Mesendoderm (in vitro differentiated cells): ENCODE data around the gene LRRFIP1.

Source experiments
- DNase-seq: peaks from one replicate; pipeline ENCODE4 v3.0.0; 2013
- H2AK5ac ChIP-seq: 2 replicates; pipeline ENCODE4 v1.6.1; 2013; ENCODE audit warnings: low read length, inconsistent platforms
- H2BK120ac ChIP-seq: 2 replicates; pipeline ENCODE4 v1.6.1; 2013; ENCODE audit warnings: low read depth, mild to moderate bottlenecking, low read length, moderate library complexity, mixed read lengths
- H2BK15ac ChIP-seq: replicated peaks from 2 replicates; pipeline ENCODE4 v1.6.1; 2013; ENCODE audit warnings: low read depth, mild to moderate bottlenecking, moderate library complexity
- H2BK5ac ChIP-seq: 2 replicates; pipeline ENCODE4 v1.6.1; 2013; ENCODE audit warnings: low read length, inconsistent platforms
- H3K18ac ChIP-seq: 2 replicates; pipeline ENCODE4 v1.6.1; 2013; ENCODE audit warnings: mild to moderate bottlenecking, low read length, mixed read lengths
- H3K23ac ChIP-seq: one replicate; pipeline ENCODE4 v1.6.1; 2013; ENCODE audit warnings: low read length
- H3K27ac ChIP-seq: 2 replicates; pipeline ENCODE4 v1.5.1; 2013; ENCODE audit warnings: low read depth, mild to moderate bottlenecking, inconsistent platforms, low read length, moderate library complexity
- H3K27me3 ChIP-seq: 2 replicates; pipeline ENCODE4 v1.6.1; 2013; ENCODE audit warnings: low read length, control low read depth, mild to moderate bottlenecking, inconsistent platforms; ENCODE audit not compliant: insufficient read depth, poor library complexity
- H3K36me3 ChIP-seq: 2 replicates; pipeline ENCODE4 v1.6.1; 2013; ENCODE audit warnings: low read length, inconsistent platforms; ENCODE audit not compliant: control insufficient read depth, insufficient read depth
- H3K4ac ChIP-seq: one replicate; pipeline ENCODE4 v1.6.1; 2013; ENCODE audit warnings: low read depth, mild to moderate bottlenecking, low read length, moderate library complexity
- H3K4me1 ChIP-seq: 2 replicates; pipeline ENCODE4 v1.6.1; 2013; ENCODE audit warnings: low read depth, low read length, inconsistent platforms; ENCODE audit not compliant: control insufficient read depth
- H3K4me2 ChIP-seq: 2 replicates; pipeline ENCODE4 v1.6.1; 2013; ENCODE audit warnings: low read length
- H3K4me3 ChIP-seq: 2 replicates; pipeline ENCODE4 v1.5.1; 2013; ENCODE audit warnings: mild to moderate bottlenecking, low read length
- H3K56ac ChIP-seq: one replicate; pipeline ENCODE4 v1.6.1; 2013; ENCODE audit warnings: low read length
- H3K79me1 ChIP-seq: 2 replicates; pipeline ENCODE4 v1.6.1; 2013; ENCODE audit warnings: low read length, inconsistent platforms
- H3K79me2 ChIP-seq: 2 replicates; pipeline ENCODE4 v1.6.1; 2013; ENCODE audit warnings: mild to moderate bottlenecking, low read length; ENCODE audit not compliant: control insufficient read depth, insufficient read depth
- H3K9ac ChIP-seq: 2 replicates; pipeline ENCODE4 v1.6.1; 2013; ENCODE audit warnings: low read length, inconsistent platforms
- H4K5ac ChIP-seq: one replicate; pipeline ENCODE4 v1.6.1; 2013; ENCODE audit warnings: low read length
- H4K8ac ChIP-seq: one replicate; pipeline ENCODE4 v1.6.1; 2013; ENCODE audit warnings: low read depth, mild to moderate bottlenecking, control low read depth, low read length, moderate library complexity
- WGBS: extraction: QIAGEN DNeasy Blood & Tissue Kit; methylation state at CpG from one replicate; pipeline ENCODE4 v1.1.7; 2013; ENCODE audit warnings: low lambda C conversion rate, missing lambda C conversion rate; ENCODE audit not compliant: insufficient coverage; ENCODE audit errors: extremely low coverage; 5-methylcytosine and 5-hydroxymethylcytosine counted together

The LRRFIP1 gene

DNA sequence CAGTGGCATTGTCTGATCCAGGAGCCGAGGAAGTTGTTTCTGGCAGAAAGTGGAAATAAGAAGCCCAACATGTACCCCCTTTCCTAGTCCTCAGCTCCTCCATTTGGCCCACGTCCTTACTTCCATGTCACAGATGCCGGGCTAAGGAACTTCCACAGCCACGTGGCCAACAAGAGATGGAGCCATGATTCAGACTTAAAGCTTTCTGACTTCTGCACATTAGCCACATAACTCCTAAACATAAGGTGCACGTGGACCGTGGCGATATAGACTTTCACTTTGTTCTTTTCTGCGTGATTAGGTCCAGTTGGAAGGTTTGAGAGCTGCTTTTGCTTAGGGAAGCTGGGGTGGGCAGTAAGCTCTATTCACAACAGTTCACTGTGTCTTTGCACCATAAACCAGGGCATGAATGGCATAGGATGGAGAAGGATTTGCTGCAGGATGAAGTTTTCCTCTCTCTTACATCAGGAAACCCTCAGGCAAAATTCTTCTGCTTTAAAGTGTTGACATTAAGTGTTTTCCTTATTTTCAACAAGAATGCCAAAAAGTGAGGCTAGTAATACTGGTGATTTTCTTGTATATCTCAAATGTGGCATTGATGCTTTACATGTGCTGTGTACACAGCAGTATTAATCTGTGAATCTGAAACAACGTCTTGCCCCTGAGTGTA, 109.9 kb downstream of the LRRFIP1 start:
- no peak overlapping the region for H4K5ac ChIP-seq
- H2BK5ac ChIP-seq: no peak overlapping the region
- no peak overlapping the region for H3K27ac ChIP-seq
- H3K9ac ChIP-seq: no peak overlapping the region
- H3K27me3 ChIP-seq: no peaks in the 10 kb centered on the region
- no peak overlapping the region for H3K56ac ChIP-seq
- no peak overlapping the region for H3K23ac ChIP-seq
- no peak overlapping the region for H2AK5ac ChIP-seq
- no peak overlapping the region for H2BK15ac ChIP-seq
- H3K79me2 ChIP-seq: peaks cover 11% of the 10 kb centered on the region
- no peak overlapping the region for H3K4ac ChIP-seq
- no peak overlapping the region for H2BK120ac ChIP-seq
- H3K4me2 ChIP-seq: no peak overlapping the region
- H3K18ac ChIP-seq: no peak overlapping the region
- H3K36me3 ChIP-seq: no peaks in the 10 kb centered on the region
- peaks cover 24% of the 10 kb centered on the region for H3K79me1 ChIP-seq
- peaks cover 7% of the 10 kb centered on the region for H3K4me1 ChIP-seq
- H4K8ac ChIP-seq: no peak overlapping the region
- H3K4me3 ChIP-seq: no peak overlapping the region
- WGBS: no CpG with 5 or more reads among the region's 9 CpGs
- DNase-seq: no peak

DNA sequence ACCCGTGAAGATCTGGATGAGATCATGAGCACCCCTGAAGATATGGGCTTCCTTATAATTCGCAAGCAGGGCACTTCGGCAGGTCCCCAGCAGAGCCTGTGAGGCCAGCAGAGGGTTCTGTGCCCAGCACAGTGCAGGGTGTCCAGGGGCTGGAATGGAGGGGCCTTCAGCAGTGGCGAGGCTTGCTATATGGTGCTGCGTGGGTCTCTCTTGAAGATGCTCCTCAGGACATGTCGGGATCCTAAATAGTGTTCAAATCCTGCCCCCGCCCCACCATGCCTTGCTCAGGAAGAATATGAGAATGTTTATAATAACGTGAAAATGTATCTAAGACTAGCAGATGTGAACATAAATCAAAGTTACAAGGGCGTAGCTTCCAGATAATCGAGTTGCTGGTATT, 110.9 kb downstream of the LRRFIP1 start:
- Histone ChIP-seq H3K36me3 (no peaks in the 10 kb centered on the region), H3K4ac (no peak overlapping the region), H4K8ac (no peak overlapping the region), H2AK5ac (no peak overlapping the region), H3K9ac (no peak overlapping the region), H3K79me2 (peaks cover 11% of the 10 kb centered on the region), H3K56ac (no peak overlapping the region), H3K18ac (no peak overlapping the region), H3K27me3 (no peaks in the 10 kb centered on the region), H3K4me3 (no peak overlapping the region), H2BK5ac (no peak overlapping the region), H2BK120ac (no peak overlapping the region), H3K27ac (no peak overlapping the region), H3K79me1 (peaks cover 24% of the 10 kb centered on the region), H3K23ac (no peak overlapping the region), H4K5ac (no peak overlapping the region), H3K4me1 (peaks cover 3% of the 10 kb centered on the region), H2BK15ac (no peak overlapping the region), H3K4me2 (no peak overlapping the region)
- WGBS: no CpG with 5 or more reads among the region's 10 CpGs
- no peak for DNase-seq

DNA sequence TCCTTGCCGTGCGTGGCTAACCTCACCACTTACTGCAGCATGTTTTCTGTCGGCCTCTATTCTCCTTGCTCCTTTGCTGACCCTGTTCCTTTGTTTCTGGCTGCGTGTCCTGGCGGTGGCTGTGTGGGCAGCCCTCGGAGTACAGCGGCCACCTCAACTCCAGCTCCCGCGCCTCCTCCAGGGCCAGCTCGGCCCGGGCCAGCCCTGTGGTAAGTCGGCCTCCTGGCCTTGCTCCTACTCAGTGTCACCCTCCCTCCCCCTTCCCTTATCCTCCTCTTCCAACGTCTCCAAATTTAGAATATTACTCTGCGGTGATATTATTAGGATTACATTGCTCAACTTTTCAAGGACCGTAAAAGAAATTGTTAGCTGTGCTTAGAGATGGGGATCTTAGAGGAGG, 111.7 kb downstream of the LRRFIP1 start:
- H3K56ac ChIP-seq: no peak overlapping the region
- H4K8ac ChIP-seq: no peak overlapping the region
- H2BK5ac ChIP-seq: no peak overlapping the region
- no peaks in the 10 kb centered on the region for H3K27me3 ChIP-seq
- H3K4me3 ChIP-seq: no peak overlapping the region
- H3K79me1 ChIP-seq: peaks cover 27% of the 10 kb centered on the region
- no peak overlapping the region for H4K5ac ChIP-seq
- H3K36me3 ChIP-seq: no peaks in the 10 kb centered on the region
- H3K9ac ChIP-seq: no peak overlapping the region
- no peak overlapping the region for H2AK5ac ChIP-seq
- peaks cover 3% of the 10 kb centered on the region for H3K4me1 ChIP-seq
- no peak overlapping the region for H3K4ac ChIP-seq
- WGBS: no CpG with 5 or more reads among the region's 15 CpGs
- no peak overlapping the region for H2BK15ac ChIP-seq
- H3K79me2 ChIP-seq: peaks cover 11% of the 10 kb centered on the region
- no peak overlapping the region for H3K27ac ChIP-seq
- no peak overlapping the region for H3K23ac ChIP-seq
- no peak overlapping the region for H2BK120ac ChIP-seq
- H3K4me2 ChIP-seq: no peak overlapping the region
- no peak overlapping the region for H3K18ac ChIP-seq
- DNase-seq: no peak

DNA sequence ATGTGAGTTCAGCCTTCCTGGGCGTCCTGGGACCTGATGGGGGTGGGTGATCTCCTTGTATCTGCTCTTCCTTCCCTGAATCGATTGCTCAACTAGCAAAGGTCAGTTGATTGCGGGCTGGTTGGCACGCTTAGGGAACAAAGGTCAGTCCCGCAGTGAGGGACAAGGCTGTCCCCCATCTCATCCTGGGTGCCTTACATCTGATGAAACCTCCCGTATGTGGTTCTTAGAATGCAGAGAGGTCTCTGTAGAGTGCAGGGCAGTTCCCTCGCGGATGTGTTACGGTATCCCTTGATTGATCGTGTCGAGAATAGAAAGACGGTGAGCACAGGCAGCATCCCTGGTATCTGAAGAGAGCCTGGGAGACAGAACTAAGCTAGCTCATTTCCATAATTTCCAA, 114.8 kb downstream of the LRRFIP1 start:
- H3K36me3 ChIP-seq: no peaks in the 10 kb centered on the region

DNA sequence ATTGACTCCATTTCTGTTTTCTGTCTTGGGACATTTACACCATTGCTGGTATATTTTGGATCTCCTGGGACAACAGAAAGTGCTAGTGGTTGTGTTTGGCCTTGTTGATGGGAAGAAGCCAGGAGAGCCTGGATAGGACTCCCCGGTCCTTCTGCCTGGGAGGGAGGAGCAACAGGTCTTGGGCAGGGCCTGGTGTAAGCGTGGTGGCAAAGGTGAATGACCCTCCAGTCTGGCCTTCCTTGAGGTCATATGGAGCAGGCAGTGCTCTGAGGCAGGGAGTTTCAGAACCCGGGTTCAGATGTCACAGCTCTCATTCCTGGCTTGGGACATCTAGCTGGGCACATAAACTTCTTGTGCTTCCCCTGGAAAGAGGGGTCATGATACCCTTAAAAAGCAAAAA, 115.2 kb downstream of the LRRFIP1 start:
- H3K18ac ChIP-seq: no peak overlapping the region
- H4K5ac ChIP-seq: no peak overlapping the region
- DNase-seq: no peak
- H3K27me3 ChIP-seq: no peaks in the 10 kb centered on the region
- no peak overlapping the region for H3K4ac ChIP-seq
- H3K4me2 ChIP-seq: no peak overlapping the region
- no peak overlapping the region for H3K23ac ChIP-seq
- no peak overlapping the region for H3K27ac ChIP-seq
- no peak overlapping the region for H3K56ac ChIP-seq
- H3K79me2 ChIP-seq: peaks cover 9% of the 10 kb centered on the region
- H3K9ac ChIP-seq: no peak overlapping the region
- no peak overlapping the region for H2BK120ac ChIP-seq
- H3K36me3 ChIP-seq: no peaks in the 10 kb centered on the region
- peaks cover 36% of the 10 kb centered on the region for H3K79me1 ChIP-seq
- H3K4me3 ChIP-seq: no peak overlapping the region
- no peak overlapping the region for H2AK5ac ChIP-seq
- no peak overlapping the region for H4K8ac ChIP-seq
- H3K4me1 ChIP-seq: no peaks in the 10 kb centered on the region
- no peak overlapping the region for H2BK5ac ChIP-seq
- no CpG with 5 or more reads among the region's 3 CpGs for WGBS
- no peak overlapping the region for H2BK15ac ChIP-seq

More for the DNA sequence above, 114.8 kb downstream of the LRRFIP1 start:
- no peak for DNase-seq
- Histone ChIP-seq H3K79me2 (peaks cover 9% of the 10 kb centered on the region), H3K18ac (no peak overlapping the region), H3K23ac (peak overlapping the region; percentile 16), H3K56ac (no peak overlapping the region), H2BK5ac (no peak overlapping the region), H2BK15ac (no peak overlapping the region), H3K79me1 (peaks cover 34% of the 10 kb centered on the region), H4K5ac (no peak overlapping the region), H3K27ac (no peak overlapping the region), H4K8ac (no peak overlapping the region), H2AK5ac (no peak overlapping the region), H3K4me1 (no peaks in the 10 kb centered on the region), H3K27me3 (no peaks in the 10 kb centered on the region), H3K4ac (no peak overlapping the region), H3K9ac (no peak overlapping the region), H3K4me3 (no peak overlapping the region), H3K4me2 (no peak overlapping the region), H2BK120ac (no peak overlapping the region)
- no CpG with 5 or more reads among the region's 12 CpGs for WGBS

DNA sequence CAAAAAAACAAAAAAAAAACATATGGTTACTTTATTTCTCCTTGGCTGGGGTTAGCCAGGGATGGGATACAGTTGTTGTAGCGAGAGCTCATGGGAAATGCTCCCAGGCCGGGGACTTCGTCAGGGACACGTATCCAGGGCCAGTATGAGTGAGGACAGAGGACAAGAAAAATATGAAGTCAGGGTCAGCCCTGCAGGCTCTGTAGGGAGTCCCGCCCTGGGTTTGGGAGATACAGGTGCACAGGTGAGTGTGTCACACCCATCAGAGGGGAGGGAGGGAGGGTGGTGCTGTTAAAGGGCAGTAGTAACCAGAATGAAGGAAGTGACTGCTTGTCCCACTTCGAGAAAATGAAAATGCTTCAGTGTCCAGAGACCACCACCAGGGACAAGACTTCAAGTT, 115.6 kb downstream of the LRRFIP1 start:
- Histone ChIP-seq H3K79me1 (peaks cover 36% of the 10 kb centered on the region), H2BK120ac (no peak overlapping the region), H4K5ac (no peak overlapping the region), H2BK5ac (no peak overlapping the region), H4K8ac (no peak overlapping the region), H3K4me3 (no peak overlapping the region), H2AK5ac (no peak overlapping the region), H3K18ac (no peak overlapping the region), H3K23ac (no peak overlapping the region), H3K56ac (no peak overlapping the region), H3K4me2 (no peak overlapping the region), H3K4ac (no peak overlapping the region), H3K27me3 (no peaks in the 10 kb centered on the region), H2BK15ac (no peak overlapping the region), H3K9ac (no peak overlapping the region), H3K4me1 (no peaks in the 10 kb centered on the region), H3K36me3 (no peaks in the 10 kb centered on the region), H3K27ac (no peak overlapping the region), H3K79me2 (peaks cover 9% of the 10 kb centered on the region)
- DNase-seq: no peak
- WGBS: no CpG with 5 or more reads among the region's 6 CpGs
